HuH-7 (cell line): ENCODE results near the gene CDK14.
"Not testable (repeated sequence)": the region's sequence is repeated elsewhere in the genome, so short reads cannot be mapped to it uniquely, and the experiment has no call there.

ENCODE experiments used
- DNase-seq: peaks from one replicate; pipeline ENCODE4 v3.0.0; 2011; ENCODE audit warnings: low spot score

Gene CDK14

GRCh38 chr7:90721869-90722431 is 125.8 kb downstream of the CDK14 start:
- no peak for DNase-seq

DNA sequence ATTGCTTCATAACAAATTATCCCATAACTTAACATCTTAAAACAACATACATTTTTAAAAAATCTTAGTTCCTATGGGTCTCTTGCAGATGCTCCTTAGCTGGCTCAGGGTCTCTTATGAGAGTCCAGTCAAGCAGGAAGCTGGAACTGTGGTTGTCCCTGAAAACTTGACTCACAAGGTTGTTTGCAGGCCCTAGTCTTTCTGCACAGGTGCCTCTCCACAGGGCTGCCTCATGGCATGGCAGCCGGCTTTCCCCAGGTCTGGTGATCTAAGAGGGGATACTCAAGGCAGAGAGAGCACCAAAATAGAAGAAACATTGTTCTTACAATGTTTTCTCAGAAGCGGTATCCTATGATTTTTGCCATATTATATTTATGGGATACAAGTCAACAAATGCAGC is 127.1 kb downstream of the CDK14 start:
- DNase-seq: no peak

- no peak for DNase-seq
Measured at GRCh38 chr7:90723866-90724265, 127.7 kb downstream of the CDK14 start.

DNA sequence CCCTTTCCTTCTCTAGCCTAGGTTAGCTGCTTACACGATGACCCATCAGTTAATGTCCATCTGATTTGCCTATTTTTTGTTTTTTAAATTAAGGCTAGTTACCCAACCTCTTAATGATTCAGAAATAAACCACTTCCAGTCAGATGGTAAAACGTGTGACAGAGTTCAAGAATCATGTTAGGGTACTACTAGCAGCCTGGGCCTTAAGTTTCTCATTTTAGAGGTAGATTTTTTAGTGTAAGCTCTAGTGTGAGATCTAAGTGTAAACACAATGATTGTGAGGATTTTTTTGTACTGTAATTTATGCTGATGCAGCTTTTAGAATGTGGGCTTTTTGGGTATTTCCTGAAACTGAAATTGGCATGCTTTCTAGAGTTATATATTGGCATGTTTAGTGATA is 130.0 kb downstream of the CDK14 start:
- DNase-seq: no peak

DNA sequence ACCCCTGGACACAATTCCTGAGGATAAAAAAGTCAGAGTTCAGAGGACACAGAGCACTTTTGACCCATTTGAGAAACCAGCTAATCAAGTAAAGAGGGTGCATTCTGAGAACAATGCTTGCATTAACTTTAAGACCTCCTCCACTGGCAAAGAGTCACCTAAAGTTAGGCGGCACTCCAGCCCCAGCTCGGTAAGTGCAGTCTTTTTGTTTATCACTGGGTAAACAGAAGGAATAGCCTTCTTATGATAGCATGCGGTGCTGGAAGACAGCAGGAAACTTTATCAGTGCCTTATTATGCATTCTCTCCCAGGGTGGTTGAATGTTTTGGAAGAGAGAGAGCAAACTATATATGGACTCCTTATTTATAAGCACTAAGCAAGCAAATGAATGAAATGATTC is 130.5 kb downstream of the CDK14 start:
- no peak for DNase-seq

GRCh38 chr7:90727412-90727811 is 131.3 kb downstream of the CDK14 start:
- no peak for DNase-seq

DNA sequence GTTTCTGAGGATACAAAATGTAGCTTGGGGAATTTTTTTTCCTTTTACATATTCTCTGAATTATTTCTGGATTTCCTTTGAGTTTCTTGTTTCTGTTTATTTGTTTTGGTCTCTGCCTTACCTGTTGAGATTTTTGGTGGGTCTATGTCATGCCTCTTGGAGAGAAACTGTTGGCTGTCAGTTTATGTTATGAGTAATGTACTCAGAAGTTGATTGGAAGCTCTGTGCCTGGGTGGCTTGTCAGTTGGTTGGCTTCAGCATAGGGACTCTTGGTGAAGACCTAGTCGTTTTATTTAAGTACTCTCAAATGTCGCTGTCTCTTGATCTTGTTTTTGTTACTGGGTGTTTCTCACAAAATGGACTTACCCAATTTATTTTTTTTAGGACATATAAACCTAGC is 132.4 kb downstream of the CDK14 start:
- no peak for DNase-seq

DNA sequence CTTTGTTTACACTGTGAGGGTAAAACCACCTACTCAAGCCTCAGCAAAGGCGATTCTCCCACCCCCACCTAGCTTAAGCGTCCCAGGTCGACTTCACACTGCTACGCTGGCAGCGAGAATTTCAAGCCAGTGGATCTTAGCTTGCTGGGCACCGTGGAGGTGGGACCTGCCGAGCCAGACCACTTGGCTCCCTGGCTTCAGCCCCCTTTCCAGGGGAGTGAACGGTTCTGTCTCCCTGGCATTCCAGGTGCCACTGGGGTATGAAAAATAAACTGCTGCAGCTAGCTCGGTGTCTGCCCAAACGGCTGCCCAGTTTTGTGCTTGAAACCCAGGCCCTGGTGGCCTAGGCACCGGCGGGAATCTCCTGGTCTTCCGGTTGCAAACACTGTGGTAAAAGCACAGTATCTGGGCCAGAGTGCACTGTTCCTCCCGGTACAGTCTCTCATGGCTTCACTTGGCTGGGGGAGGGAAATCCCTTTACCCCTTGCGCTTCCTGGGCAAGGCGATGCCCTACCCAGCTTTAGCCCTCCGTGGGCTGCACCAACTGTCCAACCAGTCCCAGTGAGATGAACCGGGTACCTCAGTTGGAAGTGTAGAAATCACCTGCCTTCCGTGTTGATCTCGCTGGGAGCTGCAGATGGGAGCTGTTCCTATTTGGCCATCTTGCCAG is 139.6 kb downstream of the CDK14 start:
- DNase-seq: not testable (repeated sequence)

DNA sequence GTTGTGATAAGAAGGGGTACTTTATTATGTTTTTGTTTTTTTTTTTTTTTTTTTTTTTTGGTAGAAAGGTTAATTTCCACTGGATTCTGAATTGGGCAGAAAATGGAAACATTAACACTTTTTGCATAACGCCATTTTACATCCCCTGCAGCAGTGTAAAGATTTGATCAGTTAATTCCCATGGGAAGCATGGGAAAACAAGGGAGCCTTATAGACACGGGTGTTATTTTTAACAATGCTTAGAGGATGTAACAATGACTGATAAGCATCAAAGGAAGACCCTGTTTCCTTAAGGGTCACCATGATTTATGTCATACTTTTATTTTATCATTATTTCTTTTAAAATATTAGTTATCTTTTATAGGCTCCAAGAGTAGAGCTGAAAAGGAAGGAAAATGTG is 140.2 kb downstream of the CDK14 start:
- no peak for DNase-seq

DNA sequence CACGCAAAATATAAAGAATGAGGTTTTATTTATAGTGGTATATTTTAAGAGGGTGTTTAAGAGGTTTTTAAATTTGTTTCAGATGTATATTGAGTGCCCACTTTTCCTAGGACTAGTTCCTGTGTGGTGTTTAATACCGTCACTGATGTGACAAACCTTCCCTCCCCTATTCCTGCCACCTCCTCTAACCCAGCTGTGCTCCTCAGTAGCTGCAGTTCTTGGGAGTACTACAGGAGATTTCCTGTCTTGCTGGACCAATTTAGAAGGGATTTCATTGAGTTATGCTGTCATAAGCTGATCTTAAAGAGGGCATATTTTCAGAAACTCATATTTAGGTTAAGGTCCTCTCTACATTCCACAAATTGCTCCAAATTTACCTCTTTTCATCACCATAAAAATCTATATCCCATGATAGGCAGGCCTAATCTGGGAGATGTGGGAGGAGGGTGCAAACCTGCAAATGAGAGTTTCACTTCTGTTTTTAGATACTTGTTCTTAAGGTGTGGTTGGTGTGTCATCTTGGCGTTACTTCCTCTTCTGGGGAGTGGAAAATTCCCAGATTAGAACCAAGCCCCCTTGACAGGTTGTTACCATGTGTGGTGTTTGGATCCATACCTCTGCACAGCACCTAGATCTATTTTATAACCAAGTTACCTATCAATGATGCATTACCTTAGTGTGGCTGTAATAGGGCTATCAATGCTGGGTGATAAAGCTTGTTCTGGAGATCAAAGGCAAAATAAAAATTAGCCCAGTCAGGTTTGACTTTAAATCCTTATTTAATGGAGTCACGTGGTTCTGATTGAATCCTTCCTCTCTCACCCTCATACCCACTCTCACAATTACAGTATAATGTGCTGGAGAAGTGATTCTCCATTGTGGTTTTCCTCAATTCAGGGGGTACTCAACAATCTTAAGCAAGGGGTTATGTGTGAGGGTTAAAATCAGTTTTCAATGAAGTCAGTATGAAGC is 141.1 kb downstream of the CDK14 start:
- DNase-seq: no peak

DNA sequence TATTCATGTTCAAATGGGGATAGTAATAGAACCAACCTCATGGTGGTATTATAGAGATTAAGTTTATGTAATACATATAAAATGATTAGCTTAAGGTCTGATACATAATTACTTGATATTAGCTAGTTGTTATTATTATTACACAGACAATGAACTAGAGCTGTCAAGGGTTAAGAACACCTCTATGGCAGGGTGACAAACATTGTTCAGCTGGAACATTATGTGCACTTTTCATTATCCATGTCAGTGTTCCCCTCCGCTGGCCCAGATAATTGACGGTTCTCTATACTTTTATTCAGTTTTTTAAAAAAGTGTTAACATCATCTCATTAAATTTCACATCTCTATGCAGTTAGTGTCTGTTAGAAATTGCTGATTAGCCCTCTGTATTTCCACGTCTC is 142.1 kb downstream of the CDK14 start:
- no peak for DNase-seq

DNA sequence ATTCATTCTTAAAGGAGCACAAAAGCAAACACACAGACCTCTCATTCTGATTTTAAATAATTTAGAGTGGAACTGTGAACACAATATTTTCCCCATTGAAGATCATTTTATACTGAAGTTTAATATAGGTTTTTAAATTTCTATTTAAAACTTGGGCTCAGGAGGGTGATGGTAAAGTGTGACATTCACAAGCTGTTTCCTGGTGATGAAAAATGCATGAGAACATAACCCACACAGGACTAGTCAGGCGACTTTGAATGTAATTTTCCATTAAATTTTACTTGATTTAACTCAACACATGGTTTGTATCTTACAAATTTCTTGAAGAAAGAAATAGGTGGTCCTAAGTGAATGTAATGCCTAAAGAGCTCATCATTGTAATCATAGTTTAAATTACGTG is 143.6 kb downstream of the CDK14 start:
- no peak for DNase-seq

DNA sequence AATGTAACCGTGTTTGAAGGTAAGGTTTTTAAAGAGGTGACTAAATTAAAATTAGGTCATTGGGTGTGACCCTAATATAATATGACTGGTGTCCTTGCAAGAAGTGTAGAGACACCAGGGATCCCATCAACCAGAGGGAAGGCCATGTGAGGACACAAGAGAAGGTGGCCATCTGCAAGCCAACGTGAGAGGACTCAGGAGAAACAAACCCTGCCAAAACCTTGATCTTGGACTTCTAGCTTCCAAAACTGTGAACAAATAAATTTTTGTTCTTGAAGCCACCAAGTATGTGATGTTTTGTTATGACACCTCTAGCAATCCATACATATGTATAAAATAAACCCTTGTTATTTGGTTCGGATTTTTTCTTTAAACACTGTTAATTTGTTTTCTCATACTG is 144.3 kb downstream of the CDK14 start:
- no peak for DNase-seq

GRCh38 chr7:90743626-90744025 is 147.5 kb downstream of the CDK14 start:
- no peak for DNase-seq

DNA sequence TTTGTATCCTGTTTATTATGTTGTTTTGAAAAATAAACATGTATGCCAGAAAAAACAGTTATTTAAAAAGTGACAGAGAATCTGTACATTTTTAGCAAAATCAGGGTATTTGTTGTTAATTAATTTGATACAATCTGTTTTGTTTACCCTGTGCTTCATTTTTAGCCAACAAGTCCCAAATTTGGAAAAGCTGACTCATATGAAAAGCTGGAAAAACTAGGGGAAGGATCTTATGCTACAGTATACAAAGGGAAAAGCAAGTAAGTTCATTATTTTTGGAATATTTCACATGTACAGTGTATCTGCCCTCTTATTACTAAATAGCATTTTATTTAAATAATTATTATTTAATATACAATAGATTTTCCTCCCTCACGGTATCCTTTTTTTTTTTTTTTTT is 151.4 kb downstream of the CDK14 start:
- DNase-seq: no peak

GRCh38 chr7:90749262-90749661 is 153.1 kb downstream of the CDK14 start:
- DNase-seq: no peak

DNA sequence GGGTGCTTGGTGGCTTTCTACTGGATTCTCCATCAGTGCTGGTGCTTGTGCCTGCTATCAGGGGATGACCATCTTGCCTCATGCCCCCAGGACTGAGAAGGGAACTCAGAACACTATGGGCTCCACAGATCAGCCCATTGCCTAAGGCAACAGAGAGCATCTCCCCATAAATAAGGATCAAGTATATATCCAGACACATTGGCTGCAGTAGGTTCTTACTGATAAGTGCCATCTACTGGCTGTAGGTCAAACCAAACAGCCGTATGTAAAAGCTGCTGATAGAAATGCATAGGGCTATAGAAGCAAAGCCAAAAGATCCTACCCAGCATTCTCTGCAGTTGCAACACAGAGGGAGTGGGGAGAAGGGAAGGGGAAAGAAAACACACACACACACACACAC is 153.7 kb downstream of the CDK14 start:
- DNase-seq: peak; percentile 47

DNA sequence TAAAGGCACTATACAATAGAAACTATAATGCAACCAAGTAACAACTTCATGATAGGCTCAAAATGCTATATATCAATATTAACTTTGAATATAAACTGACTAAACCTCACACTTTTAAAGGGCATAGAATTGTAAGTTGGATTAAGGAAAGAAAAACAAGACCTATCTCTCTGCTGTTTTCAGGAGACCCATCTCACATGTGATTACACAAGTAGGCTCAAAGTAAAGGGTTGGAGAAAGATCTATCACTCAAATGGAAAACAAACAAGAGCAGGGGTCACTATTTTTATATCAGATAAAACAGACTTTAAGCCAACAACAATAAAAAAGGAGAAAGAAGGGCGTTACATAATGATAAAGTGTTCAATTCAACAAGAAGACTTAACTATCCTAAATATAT is 155.5 kb downstream of the CDK14 start:
- DNase-seq: no peak

DNA sequence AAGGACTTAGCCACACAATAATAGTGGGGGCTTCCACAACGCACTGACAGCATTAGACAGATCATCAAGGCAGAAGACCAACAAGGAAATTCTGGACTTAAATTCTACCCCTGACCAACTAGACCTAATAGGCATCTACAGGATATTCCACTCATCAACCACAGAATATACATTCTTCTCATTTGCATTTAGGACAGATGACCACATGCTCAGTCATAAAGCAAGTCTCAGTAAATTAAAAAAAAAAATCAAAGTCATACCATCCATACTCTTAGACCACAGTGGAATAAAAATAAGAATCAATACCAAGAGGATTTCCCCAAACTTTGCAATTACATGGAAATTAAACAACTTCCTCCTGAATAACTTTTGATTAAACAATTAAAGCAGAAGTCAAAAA is 155.9 kb downstream of the CDK14 start:
- DNase-seq: no peak

DNA sequence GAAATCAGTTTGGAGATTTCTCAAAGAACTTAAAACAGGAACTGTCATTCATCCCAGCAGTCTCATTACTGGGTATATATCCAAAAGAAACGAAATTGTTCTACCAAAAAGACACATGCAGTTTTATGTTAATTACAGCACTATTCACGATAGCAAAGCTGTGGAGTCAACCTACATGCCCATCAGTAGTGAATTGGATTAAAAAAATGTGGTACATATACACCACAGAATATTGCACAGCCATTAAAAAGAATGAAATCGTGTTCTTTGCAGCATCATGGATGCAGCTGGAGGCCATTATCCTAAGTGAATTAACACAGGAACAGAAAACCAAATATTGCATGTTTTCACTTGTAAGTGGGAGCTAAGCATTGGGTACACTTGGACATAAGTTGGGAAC is 158.9 kb downstream of the CDK14 start:
- DNase-seq: no peak

DNA sequence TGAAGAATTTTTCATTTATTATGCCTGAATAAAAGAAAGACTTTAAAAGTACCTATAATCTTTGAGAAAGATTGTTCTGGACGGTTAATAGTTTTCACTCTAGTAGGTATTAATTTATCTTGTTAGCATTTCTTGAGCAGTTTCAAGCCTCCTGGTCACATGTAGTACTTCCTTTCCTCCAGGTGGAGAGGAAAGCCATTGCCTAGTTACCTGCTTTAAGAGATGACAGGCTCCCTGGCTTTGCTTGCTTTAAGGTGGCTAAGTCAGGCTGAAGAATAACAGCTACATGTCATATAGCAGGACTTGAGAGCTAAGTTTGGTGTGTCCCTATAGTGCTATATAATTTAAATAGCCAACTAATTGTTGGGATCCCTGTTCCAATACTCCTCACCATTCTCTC is 160.2 kb downstream of the CDK14 start:
- DNase-seq: no peak

- not testable (repeated sequence) for DNase-seq
Measured at GRCh38 chr7:90757565-90757950, 161.4 kb downstream of the CDK14 start.

GRCh38 chr7:90758933-90759562 is 162.9 kb downstream of the CDK14 start:
- DNase-seq: no peak
